HS-27A (cell line): Measurements from ENCODE around the gene LYL1.

Experiments used
- DNase-seq: peaks from one replicate; pipeline ENCODE4 v3.0.0-alpha.2; 2012; ENCODE audit warnings: low read depth, missing footprints

Gene LYL1

GRCh38 chr19:13104848-13105711, 2.4 kb upstream of the LYL1 start:
- DNase-seq: no peak

GRCh38 chr19:13104360-13104847, 1.7 kb upstream of the LYL1 start:
- DNase-seq: no peak

- DNase-seq: no peak
Observed at GRCh38 chr19:13103581-13104359, 1.1 kb upstream of the LYL1 start.

GRCh38 chr19:13102416-13102665, 317 bp downstream of the LYL1 start:
- DNase-seq: no peak

- no peak for DNase-seq
Observed at GRCh38 chr19:13101590-13102415, 855 bp downstream of the LYL1 start.

GRCh38 chr19:13100841-13101589, 1.6 kb downstream of the LYL1 start:
- no peak for DNase-seq

GRCh38 chr19:13100031-13100588, 2.5 kb downstream of the LYL1 start:
- no peak for DNase-seq

GRCh38 chr19:13099073-13099999, 3.3 kb downstream of the LYL1 start:
- DNase-seq: no peak

GRCh38 chr19:13098277-13099072, 4.2 kb downstream of the LYL1 start:
- DNase-seq: no peak

GRCh38 chr19:13097463-13098258, 5.0 kb downstream of the LYL1 start:
- no peak for DNase-seq

- no peak for DNase-seq
Observed at GRCh38 chr19:13097033-13097462, 5.6 kb downstream of the LYL1 start.

GRCh38 chr19:13095934-13096927, 6.4 kb downstream of the LYL1 start:
- DNase-seq: no peak

GRCh38 chr19:13095393-13095784, 7.3 kb downstream of the LYL1 start:
- no peak for DNase-seq

- no peak for DNase-seq
Observed at GRCh38 chr19:13094771-13095392, 7.8 kb downstream of the LYL1 start.

GRCh38 chr19:13094106-13094504, 8.6 kb downstream of the LYL1 start:
- no peak for DNase-seq

- DNase-seq: no peak
Observed at GRCh38 chr19:13093407-13094105, 9.1 kb downstream of the LYL1 start.
